ENCODE data around the gene ZBTB46.
"Not testable (repeated sequence)": the region's sequence is repeated elsewhere in the genome, so short reads cannot be mapped to it uniquely, and the experiment has no call there.

Gene ZBTB46

DNA sequence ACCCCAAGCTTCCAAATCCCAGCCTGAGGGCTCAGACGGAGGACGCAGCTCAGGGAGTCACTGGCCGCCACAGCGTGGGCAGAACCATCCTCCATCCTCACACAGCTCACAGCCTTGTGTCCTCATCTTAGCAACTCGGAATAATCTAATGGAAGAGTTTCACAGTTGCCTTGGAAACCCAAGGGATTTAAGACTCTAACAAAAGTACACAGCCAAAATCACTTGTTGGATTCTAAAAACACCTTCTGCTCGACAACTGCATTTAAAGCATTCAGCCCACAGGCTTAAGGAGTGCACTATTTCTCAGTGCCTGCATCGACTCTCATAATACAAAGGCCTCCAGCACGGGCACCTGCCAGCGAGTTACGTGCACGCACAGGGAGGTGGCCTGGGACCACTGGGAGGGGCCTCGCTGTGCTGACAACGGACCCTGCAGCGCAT lies 45.4 kb downstream of the ZBTB46 start:
- DNase-seq: no peak

DNA sequence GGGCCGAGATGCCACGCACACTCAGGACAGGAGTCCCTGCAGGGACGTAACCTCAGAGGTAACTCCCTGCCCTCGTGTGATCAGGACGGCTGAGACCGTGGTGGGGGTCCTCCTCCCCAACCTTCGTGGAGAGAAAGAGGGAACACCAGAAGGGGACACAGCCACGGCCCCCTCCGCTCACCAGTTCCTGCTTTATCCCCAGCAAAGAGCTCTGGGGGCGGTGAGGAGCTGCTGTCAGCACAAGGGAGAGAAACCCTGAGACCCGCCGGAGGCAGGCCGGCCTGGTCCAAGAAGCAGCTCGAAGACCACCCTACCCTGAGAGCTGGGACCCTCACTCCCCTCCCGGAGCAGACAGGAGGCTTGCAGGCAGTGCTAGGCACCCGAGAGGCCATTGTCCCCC lies 47.1 kb downstream of the ZBTB46 start:
- no peak for DNase-seq

DNA sequence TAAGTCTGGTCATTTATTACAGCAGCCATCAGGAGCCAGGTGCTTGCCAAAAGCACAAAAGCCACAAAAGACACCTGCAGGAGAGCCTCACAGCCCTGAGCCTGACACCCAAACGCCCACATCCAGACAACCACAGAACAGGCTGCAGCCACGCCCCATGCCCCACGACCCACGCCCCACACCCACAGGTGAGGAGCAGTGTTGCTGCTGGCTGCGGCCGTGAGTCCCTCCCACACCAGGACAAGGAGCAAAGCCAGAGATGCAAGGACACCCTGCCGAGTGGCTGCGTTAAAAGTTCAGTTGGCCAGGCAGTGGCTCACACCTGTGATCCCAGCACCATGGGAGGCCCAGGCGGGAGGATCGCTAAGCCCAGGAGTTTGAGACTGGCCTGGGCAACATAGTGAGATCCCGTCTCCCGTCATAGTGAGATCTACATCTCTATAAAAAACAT lies 48.5 kb downstream of the ZBTB46 start:
- peak in 1 of 6 experiments; percentile 10 for DNase-seq

- peak; percentile 19 to 75 (median 68) for DNase-seq
Observed at GRCh38 chr20:63782051-63782471, 49.0 kb downstream of the ZBTB46 start.

DNA sequence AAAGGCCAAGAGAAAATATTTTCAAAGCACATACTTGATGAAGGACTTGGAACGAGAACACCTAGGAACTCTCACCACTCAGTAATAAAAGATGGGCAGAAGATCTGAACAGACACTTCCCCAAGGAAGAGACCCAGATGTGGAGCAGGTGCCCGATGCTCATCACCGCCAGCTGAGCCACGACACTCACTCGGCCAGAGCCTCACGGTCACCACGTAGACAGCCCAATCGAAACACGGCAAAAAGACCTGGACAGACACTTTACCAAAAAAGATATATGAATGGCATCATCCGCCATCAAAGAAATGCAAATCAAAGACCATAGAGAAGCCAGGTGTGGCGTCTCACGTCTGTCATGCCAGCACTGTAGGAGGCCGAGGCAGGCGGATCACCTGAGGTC lies 49.9 kb downstream of the ZBTB46 start:
- DNase-seq: no peak

DNA sequence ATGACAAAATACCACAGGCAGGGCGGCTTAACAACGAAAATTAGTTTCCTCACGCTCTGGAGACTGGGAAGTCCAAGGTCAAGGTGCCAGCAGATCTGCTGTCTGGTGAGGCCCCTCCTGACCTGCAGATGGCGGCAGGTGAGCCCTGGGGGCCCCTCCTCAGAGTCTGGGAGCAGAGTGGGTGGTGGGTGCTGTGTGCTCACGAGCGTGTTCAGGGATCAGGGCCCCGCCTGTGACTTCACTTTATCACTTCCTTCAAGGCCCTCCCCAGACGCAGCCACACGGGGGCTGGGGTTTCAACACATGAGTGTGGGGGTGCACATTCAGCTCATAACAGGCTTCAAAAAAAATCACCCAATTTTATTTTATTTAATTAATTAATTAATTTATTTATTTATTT lies 52.2 kb downstream of the ZBTB46 start:
- DNase-seq: no peak

DNA sequence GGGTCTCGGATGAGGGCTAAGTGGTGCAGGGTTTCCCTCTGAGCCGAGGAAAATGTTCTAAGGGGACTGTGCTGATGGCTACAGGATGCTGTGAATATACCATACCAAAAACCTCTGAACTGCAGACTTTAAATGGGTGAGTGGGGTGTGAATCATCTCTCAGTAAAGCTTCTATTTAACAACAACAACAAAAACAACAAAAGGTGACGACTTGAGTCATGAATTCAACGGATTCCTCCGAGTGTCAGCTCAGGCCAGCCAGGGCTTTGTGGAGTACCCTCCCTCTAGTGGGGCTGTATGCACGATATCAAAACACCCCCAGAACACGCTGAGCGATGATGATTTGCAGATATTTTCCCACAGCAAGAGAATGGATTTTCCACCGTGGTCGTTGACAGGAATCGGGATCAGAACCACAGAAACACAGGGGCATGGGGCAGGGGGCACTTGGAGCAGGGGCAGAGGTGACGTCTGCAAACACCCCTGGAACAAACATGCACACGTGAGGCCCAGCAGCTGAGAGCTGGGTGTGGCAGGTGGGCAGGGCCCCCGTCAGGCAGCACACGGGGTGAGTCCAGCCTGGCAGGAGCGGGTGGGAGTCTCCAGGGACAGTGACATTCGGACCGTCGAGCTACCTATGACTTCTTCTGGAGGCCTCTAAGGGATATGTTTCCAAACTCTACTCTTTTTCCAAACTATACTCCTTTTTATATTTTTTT lies 52.9 kb downstream of the ZBTB46 start:
- DNase-seq: no peak

DNA sequence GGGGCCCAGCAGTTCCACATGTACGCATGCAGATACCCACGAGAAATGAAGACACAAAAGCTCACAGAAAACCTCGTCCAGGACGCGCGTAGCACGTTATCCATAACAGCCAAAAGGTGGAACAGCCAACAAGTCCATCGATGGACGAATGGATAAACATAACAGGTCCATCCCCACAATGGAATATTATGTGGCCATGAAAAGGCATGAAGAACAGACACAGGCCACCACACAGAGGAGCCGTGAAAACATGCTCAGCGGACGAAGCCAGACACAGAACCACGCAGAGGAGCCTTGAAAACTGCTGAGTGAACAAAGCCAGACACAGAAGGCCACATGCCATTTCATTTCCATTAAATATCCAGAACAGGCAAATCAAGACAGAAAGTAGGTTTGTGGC lies 53.5 kb downstream of the ZBTB46 start:
- no peak for DNase-seq

DNA sequence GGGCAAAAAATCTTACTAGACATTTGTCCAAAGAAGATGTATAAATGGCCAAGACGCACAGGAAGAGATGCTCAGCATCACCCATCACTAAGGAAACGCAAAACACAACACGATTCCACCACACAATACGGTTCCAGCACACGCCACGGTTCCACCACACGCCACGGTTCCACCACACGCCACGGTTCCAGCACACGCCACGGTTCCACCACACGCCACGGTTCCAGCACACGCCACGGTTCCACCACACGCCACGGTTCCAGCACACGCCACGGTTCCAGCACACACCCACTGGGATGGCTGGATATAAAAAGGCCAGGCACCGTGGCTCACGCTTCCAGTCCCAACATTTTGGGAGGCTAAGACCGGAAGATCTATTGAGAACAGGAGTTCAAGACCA lies 54.2 kb downstream of the ZBTB46 start:
- DNase-seq: not testable (repeated sequence)

DNA sequence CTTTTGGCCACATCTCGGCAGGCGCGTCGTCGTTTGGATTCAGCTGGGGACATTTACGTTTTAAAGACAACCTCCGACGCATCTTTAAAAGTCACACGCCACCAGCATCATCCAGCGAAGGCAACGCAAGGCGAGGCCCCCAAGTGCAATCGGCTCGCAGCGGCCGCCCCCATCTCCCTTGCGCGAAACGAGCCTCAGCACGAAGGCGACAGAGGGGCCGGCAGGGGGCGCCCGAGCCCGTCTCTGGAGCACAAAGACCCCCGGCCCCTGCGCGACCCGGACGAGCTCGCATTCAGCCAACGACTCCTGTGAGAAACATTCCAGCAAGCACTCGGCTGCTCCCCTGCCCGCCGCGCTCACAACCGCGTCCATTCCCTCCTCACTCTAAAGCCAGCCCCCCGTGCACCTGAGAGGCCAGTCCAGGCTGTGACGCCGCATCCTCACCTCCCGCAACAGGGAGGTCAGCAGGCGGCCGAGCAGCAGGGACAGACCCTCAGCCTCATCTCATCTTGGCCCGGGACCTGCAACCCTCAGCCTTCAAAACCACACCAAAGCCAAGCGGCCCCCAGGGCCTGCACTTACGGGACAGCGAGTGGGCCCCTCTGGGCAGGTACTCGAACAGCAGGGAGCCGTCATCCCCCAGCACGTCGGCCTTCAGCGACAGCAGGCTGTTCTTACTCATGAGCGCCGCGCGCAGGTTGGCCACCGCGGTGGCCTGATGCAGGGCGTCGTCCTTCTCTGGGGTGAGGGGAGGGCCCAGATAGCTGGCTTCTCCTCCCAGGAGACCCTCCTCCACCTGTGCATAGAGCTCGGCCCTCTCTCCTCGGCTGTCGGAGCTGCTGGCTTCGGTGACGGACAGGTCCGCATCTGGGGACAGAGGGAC lies 55.7 kb downstream of the ZBTB46 start:
- peak in 5 of 6 experiments; percentile 7 to 40 (median 12) for DNase-seq

GRCh38 chr20:63774306-63774705 lies 56.8 kb downstream of the ZBTB46 start:
- DNase-seq: no peak

DNA sequence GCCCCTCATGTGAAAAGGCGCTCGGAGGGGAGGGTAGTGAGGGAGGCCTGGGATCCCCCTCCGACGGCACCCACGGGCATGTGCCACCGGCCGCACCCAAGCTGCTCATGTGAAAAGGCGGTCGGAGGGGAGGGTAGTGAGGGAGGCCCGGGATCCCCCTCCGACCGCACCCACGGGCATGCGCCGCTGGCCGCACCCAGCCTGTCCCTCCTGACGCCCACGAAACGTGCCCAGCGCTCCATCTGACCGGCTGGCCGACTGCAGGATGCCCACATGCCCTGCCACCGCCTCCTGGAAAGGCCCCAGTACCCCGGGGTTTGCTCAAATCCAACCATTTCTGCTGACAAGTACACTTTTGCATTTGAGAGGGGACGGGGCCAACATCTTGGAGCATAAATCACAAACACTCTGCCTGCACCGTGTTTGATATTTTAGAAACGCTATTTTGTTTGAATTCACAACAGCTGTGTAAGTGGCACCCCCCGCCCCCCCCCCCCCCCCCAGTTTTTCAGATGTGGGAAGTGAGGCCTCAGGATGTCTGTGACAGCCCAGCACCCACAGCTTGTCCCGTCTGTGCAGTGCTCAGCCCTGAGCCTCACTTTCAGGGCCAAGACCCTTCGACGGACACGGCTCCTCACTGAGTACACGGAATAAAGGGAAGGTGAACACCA lies 57.4 kb downstream of the ZBTB46 start:
- DNase-seq: no peak

DNA sequence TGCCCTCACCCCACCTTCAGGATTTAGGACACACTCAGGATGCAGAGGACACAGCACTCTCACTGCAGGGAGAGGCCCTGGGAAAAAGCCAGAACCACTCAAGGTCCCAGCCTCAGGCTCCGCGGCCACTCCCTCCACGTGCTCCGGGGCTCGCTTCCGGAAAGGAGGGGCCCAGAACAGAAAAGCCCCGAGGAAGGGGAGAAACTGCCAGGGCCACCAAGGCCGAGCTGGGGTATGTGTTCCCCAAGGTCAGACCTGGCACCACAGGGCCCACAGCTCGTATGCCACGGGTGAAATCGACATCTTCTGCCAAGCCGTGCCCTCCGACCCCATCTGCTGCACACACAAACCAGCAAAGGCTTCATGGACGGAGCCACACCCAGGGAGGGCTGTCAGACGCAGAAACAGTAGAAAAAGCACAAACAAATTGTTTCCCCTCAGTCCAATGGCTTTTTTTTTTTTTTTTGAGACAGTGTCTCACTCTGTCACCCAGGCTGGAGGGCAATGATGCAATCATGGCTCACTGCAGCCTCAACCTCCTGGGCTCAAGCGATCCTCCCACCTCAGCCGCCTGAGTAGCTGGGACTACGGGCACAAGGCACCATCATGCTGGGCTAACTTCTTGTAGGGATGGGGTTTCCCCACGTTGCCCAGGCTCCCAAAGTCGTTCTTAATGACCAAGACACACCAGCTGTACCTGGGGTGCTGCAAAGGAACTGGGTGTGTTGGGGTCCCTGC lies 58.1 kb downstream of the ZBTB46 start:
- no peak for DNase-seq

DNA sequence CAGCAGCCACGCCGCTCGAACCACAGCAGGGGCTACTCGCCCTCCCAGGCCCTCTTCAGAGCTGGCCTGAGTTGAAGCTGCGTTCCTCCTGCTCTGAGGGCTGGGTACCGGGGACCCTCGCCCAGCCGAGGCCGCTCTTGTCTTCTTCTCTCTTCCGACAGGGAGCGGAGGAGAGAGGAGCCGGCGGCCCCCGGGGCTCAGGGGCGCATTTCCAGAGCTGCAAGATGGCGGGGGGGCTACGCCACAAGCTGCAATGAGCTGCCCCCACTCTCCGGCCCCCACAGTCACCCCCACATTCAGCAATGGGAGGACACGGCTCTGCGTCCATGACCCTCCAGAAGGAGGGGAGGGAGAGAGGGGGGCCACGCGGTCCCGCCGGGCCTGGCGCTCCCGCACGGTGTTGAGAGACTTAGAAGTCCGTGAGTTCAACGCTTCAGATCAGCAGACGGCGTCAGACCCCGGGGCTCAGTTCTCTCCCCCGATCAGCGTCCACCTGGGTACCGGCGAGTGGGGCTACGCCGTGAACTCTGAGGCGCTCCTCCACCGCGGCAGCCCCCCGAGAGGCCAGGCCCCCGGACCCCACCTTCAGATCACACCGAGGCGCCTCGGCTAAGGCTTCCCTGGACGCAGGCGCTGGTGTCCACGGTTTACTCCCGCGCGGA lies 59.9 kb downstream of the ZBTB46 start:
- no peak for DNase-seq

- no peak for DNase-seq
Observed at GRCh38 chr20:63769891-63770474, 61.1 kb downstream of the ZBTB46 start.

DNA sequence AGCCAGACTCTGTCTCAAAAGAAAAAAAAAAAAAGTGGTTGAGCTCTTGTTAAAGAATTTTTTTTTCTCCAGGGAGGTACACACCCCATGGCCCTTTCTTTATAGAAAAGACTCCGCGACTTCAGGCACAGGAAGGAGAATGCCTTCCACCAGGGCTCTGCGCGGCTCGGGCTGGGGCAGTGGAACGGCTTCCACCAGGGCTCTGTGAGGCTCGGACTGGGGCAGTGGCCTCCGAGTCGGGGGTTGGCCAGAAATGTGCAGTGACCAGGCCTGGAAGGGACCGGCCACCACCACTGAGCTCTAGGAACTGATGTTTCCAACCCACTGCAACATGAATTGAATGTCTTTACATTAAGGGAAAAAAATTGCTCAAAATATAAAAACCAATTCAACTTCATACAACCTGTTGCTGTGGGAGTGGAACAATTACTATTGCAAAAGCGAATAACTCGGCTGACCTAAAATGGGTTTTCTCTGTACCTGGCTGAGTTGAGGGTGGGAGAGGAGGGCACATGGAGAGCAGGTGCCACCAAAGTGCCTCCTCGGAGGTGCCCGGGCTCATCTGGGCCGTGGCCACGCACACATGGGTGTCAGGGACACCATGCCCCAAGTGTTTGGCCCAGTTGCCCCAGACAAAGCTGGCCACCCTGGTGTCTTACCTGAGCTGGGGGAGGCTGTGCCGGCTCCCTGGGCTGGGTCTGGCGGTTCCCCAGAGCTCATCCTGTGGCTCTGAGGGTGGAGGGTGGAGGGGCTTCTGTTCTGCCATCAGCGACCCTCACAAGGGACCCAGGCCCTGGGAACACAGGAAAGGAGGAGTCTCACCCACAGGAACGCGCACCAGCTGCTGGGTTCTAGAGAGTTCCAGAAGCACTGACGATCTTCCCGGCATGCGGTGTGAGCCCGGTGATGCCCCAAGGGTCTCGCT lies 62.2 kb downstream of the ZBTB46 start:
- DNase-seq: no peak

DNA sequence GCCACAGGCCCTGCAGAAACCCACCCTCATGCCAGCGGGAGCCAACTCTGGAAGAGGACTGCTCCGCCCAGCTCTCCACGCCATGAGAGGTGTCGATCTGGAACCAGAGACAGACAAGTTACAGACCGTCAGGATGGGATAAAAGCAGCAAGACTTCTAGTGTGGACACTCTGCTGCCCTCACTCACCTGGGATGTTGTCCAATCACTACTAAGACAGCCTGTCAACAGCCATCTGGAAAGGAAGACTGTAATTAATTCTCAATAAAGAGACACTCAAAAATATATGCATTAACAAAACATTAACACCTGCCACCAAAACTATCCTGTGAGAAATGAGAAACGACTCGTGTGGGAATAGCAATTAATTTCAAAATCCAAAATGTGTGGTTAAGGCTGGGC lies 63.2 kb downstream of the ZBTB46 start:
- DNase-seq: no peak

DNA sequence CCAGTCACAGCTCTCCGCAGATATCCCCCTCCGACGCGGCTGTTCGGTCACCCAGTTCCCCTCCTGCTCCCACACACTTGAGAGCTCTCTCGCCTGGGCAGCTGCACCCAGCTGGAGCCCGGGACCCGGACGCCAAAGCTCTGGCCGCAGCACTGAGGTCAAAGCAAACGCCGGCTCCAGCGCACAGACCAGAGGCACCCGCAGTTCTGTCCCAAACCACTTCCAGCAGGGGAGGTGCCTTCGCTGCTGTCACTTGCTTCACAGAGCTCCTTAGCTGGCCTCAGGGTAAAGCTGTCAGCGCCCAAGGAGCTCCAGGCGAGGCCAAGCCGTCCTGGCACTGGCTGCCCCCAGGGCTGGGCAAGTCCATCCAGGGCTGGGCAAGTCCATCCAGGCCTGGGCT lies 63.6 kb downstream of the ZBTB46 start:
- no peak for DNase-seq

DNA sequence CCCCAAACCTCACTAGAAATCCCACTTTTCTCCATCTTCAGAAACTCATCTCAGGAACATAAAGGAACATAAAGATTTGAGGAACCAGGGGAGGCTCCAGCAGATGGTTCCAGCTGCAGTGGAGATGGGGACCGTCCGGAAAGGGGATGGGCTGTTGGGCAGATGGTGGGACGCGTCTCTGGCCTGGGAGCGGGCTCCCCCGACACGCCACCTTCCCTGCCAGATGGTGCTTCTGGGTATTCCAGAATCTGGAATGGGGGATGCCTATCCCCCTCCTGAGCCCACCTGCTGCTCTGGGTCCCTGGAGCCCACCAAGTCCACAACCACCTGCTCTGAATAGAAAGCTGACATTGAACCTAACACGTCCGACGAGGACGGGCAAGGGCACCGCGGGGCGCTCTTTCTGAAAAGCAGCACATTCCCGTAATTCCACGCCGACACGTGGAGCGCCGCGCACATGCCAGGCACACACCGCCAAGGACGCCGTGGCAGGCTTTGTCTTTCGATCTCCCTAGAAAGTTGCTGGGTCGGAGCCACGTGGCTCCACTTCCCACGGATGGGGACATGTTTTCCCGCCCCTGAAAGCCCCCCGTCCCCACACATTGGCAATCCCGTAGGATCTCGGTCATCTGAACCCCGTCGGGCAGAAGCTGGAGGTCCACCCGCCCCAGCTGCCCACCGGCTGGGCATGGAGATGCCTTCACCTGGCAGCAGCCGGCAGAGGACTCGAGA lies 64.2 kb downstream of the ZBTB46 start:
- no peak for DNase-seq

- no peak for DNase-seq
Observed at GRCh38 chr20:63765902-63766301, 65.2 kb downstream of the ZBTB46 start.
